Endometrial microvascular endothelial cells (primary cell): Measurements from ENCODE around the gene LARP1B. TPM values are rescaled to one million over a fixed set of nuclear protein-coding genes. Genes with fewer than 3 reads are reported as not detected.
"Not testable (repeated sequence)": the region's sequence is repeated elsewhere in the genome, so short reads cannot be mapped to it uniquely, and the experiment has no call there.

Experiments
- in situ Hi-C: cut with HindIII; loops from 2 replicates; pipeline ENCODE4 v1.10.0; 2017; ENCODE audit warnings: low sequenced_read_pairs, low pct_unique_long_range_greater_than_20kb; ENCODE audit errors: inconsistent ontology term
- total RNA-seq: library from RNA; depleted of rRNA; stranded (reverse); fragments of >200 nt; gene quantifications from one replicate; pipeline ENCODE4 v1.2.3, GENCODE V29; 2015; ENCODE audit errors: inconsistent ontology term

LARP1B gene
- total RNA-seq, 1 donor from 2014 or later, result 14.5 TPM

DNA sequence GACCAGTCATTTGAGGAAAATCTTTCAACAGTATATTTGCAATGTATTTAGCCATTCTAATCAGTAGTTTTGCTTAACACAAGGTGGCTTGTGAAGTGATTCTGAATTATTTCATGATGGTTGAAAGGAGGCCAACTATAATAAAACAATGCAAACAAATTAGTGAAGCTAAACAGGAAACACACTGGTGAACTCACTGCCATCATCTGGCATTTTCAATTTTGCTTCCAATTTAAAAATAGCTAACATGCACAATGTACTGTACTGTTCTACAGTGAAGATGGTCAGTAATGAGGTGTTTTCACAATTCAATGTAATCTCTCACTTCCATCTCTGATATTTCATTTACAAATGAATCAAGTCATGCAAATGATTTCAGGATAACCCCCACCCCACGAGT lies 195.4 kb downstream of the LARP1B start:
- in situ Hi-C loops, result no loop called here

DNA sequence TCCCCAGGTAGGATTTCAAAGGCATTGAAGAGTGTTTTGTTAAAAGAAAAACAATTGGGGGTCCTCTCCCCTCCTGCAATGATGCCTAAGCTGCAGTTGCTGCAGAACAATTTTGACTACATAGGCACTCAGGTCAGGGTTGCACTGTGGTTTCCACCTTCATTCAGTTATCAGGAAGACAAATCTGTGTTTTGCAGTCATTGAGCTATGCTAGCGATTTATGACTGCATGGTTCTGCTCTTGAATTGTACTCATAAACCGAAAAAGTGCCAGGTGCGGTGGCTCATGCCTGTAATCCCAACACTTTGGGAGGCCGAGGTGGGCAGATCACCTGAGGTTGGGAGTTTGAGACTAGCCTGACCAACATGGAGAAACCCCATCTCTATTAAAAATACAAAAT lies 197.1 kb downstream of the LARP1B start:
- in situ Hi-C loops, result not testable (repeated sequence)

DNA sequence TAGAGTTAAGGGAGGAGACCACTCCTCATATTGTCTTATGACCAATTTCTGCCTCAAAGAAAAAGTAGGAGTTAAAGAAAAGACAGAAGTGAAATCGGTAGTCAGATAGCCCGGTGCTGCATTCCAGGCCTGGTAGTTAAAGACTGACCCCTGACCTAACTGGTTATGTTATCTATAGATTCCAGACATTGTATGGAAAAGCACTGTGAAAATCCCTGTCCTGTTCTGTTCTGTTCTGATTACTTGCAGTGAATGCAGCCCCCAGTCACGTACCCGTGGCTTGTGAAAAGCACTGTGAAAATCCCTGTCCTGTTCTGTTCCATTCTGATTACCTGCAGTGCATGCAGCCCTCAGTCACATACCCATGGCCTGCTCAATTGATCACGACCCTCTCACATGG lies 198.8 kb downstream of the LARP1B start:
- in situ Hi-C loops, result not testable (repeated sequence)

Other genes with a start within 250 kb of the LARP1B start
- 29.5 TPM for gene PLK4, start 180.4 kb upstream of the LARP1B start, total RNA-seq
- gene MFSD8, start 96.1 kb upstream of the LARP1B start, total RNA-seq, result 28.2 TPM
- gene ABHD18, start 95.9 kb upstream of the LARP1B start, total RNA-seq, result 10.4 TPM
- 27.8 TPM for gene PGRMC2, start 226.5 kb downstream of the LARP1B start, total RNA-seq